NCI-H524 treated with DMSO at 0.1 percent for 48 hours (cell line): ENCODE data around the gene INAFM2.

ENCODE experiments used
- DNase-seq: peaks from one replicate; lab custom pipeline; 2025; lab: John Stamatoyannopoulos, UW

Gene INAFM2

DNA sequence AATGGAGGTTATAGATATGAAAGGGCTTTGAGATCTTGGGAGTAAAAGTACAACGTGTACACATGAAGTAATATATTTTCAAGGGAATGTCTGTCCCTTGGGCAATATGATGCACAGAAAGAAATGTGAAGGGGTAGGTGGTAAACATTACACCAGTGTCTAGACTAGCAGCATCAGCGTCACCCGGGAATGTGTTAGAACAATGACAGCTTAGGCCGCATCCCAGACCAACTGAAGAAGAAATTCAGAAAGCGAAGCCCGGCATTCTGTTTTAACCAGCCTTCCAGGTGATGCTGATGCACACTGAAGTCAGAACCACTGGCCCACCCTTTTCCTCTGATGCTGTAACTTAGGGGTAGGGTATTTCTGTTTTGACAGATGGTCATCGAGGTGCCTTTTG is 6.3 kb downstream of the INAFM2 start:
- DNase-seq = no peak

DNA sequence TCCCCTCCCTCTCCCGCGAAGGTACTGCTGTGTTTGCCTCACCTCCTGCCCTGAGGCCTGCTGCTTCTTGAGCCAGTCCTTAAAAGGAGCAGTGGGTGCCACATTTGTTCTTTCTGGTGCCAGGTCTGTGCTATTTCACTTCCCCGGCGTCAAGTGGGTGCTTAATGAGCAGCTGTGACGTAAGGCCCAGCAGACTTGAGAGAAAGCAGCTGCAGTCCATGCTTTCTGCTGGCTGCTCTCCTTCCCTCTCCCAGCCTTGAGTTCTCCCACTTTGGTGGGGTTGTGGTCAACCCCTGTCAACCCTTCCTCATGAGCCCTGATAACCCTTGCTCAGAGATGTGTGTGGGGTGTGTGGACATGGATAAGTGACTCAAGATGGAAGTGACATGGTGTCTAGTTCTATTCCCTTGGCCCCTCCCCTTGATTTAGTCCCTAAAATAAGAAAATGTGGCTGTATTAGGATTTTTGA is 6.9 kb downstream of the INAFM2 start:
- peak; percentile 58 for DNase-seq

GRCh38 chr15:40331026-40331425 is 7.5 kb downstream of the INAFM2 start:
- no peak for DNase-seq

- no peak for DNase-seq
Measured at GRCh38 chr15:40331637-40332036, 8.1 kb downstream of the INAFM2 start.

DNA sequence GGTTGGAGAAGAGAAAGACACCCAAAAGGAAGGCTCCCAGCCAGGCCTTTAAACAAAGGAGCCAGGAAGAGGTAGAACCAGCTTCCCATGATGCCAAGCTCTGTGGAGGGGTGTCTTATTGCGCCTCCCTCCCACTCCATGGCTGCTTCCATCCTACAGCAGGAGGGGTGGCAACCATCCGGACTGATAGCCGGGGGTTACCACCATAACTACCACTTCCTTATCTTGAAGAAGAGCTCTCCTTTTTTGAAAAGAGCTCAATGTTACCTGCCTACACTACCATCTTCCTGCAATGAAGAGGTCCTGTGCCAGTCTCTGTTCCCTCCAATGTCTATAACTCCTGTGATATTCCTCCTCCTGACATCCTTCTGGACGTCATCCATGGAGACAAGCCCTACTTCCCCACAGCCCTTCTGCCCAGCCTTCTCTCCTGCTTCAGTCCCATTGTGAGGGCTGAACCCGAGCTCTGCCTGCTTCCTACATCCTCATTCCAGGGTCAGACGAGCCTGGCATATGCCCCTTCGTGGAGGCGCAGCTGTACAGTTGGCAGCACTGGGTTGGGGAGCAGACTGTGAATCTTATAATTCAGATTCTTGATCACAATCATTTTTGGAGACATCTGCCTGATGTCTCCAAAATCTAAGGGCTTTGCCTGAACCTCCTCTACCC is 8.8 kb downstream of the INAFM2 start:
- no peak for DNase-seq

DNA sequence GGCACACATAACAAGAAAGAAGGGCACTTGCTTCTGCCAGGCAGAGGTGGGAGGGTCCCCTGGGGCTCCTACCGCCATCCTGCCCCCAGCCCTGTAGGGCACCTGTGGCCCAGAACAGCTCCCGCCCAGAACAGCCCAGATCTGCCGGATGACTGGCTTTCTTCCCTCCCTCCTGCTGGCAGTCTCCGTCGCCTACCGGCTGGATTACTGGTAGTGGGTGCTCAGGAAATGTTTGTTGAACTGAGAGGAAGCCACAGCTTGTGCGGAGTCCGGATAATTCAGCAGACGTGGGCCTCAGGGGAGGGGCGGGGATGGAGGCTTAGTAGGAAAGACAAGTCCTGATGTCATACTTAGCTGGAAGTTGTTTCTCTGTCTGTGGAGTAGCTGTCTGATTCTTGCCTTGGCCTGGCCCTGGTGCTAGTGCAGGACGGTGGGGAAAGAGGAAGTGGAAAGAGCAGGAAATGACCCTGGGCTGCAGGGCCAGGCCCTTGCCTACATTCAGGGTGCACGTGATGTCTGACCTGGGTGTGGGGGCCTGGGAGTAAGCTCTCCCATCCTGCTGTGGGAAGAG is 10.5 kb downstream of the INAFM2 start:
- DNase-seq = no peak

DNA sequence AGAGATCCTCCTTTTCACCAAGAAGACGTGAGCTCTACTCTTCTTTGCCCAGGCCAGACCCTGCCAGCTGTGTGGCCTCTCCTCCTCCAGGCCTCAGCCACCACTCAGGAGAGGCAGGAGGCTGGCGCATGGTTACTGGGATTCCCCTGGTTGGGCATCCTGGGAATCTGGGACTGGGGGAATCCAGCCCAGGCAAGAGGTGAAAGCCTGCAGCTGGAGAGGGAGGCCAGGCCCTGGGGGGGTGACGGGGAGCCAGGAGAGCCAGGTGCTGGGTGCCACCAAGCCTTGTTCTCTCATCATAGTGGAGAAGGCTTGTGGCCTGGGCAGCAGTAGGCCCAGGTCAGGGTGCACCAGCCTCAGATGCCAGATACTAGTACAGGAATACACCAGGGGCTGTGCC is 11.0 kb downstream of the INAFM2 start:
- no peak for DNase-seq

- no peak for DNase-seq
Measured at GRCh38 chr15:40334941-40335795, 11.7 kb downstream of the INAFM2 start.

GRCh38 chr15:40335938-40336743 is 12.6 kb downstream of the INAFM2 start:
- no peak for DNase-seq

- no peak for DNase-seq
Measured at GRCh38 chr15:40336744-40337122, 13.2 kb downstream of the INAFM2 start.

- no peak for DNase-seq
Measured at GRCh38 chr15:40337597-40337996, 14.1 kb downstream of the INAFM2 start.

GRCh38 chr15:40338041-40338657 is 14.7 kb downstream of the INAFM2 start:
- no peak for DNase-seq

DNA sequence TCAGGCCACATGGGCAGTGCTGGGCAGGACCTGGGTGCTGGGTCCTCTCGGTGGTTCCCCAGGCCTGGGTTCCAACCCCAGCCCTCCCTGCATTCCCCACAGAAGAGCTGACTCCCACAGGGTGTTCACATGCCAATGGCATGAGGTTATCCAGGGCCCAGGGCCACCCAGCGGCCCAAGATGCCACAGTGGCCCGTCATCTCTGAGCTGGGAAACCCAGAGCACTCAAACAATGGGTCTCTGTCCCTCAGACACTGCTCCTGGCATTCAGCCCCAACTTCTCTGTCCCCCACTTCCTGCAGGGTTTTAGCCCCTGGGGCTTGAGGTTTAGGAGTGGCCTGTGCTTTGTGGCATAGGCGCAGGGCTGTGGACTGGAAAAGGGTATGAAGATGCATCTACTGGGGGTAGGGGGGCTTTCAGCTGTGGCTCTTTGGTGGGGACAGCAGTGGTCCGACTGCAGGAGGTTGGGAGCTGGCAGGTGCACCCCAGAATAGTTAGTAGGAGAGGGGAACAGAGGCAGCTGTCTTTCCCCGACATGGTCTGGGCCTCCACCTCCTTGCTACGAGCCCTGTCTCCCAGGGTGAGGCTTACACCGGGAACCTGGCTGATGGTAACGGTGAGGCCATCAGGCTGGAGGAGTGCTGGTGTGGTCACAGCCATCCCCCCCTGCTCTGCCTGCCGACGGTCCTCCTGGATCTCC is 15.6 kb downstream of the INAFM2 start:
- DNase-seq = no peak

DNA sequence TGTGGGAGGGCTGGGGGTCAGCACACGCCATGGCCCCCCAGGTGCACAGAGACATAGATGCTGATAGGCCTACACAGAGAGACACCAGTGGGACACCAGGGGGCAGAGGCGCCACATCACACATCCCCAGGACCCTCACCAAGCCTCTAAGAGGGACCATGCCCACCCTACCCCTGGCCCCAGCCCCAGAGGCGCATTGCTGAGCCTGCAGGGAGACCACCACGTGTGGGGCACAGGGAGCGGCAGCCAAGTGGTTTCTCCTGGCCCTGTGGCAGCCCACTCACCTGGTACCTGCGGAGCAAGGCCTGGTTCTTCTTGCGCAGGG is 16.1 kb downstream of the INAFM2 start:
- DNase-seq = no peak

DNA sequence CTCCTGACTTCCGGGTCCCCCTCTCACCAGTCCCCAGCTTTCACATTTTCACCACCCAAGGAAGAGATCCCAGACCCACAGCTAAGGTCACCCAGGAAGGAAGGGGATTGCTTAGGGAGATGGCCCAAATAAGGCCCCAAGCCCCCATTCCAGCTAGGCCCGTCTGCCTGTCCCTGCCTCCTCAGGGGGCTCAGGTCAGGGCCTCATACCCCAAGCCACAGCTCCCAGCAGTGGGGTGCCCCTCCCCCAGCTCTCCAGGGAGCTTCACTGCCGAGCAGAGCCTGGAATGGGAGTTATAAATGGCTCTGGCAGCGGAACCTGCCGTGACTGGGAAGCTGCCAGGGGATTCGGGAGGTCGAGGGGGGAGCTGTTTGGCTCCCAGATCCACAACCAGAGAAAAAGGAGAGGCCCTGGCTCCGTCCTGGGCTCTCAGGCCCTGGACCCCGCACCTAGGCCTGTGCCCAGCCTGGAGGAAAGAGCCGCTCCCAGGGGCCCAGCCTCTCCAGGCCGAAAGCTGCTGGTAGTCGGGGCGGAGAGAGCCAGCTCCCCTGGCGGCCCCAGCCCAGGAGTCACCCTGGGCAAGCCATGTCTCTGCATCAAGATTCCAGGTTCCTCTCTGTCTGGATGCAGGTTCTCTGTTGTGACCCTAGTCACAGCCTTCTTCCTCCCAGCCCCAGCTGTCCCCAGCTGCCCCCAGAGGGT is 16.7 kb downstream of the INAFM2 start:
- DNase-seq = no peak

DNA sequence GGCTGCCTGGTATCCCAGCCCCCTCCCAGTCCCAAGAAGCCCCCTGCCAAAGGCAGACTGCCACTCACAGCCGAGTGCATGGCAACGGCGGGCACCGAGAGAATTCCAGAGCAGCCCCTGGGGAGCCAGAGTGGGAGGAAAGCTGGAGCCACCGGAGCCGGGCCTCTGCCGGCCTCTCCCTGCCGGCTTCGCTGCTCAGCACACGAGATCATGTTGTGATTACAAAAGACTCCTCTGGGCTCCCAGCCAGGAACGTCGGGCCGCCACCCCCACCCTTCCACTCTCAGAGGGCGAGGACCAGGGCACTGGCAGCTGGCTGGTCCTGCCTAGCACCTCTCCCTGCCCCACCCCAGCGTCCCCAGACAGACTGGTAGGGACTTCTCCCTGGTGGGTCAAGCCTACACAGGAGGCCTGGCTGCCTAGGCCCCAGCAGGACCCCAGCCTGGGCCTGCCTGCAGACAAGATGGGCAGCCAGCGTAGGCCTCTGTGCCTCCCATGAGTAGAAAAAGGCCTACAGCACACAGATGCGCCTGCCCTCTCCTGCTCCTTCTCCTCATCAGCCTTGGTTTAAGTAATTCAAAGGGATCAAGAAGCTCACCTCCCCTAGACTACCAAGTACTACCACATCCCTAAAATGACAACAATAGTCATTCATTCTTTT is 17.4 kb downstream of the INAFM2 start, which contains the start of gene CCDC9B:
CCDC9B (minus strand) TSS at position 200 of the 661 bp plus-strand sequence; CDS start at position 80, 120 bp downstream.
- peak; percentile 52 for DNase-seq

GRCh38 chr15:40342416-40343320 is 19.2 kb downstream of the INAFM2 start:
- DNase-seq = no peak

GRCh38 chr15:40343512-40343911 is 20.0 kb downstream of the INAFM2 start:
- DNase-seq = no peak

DNA sequence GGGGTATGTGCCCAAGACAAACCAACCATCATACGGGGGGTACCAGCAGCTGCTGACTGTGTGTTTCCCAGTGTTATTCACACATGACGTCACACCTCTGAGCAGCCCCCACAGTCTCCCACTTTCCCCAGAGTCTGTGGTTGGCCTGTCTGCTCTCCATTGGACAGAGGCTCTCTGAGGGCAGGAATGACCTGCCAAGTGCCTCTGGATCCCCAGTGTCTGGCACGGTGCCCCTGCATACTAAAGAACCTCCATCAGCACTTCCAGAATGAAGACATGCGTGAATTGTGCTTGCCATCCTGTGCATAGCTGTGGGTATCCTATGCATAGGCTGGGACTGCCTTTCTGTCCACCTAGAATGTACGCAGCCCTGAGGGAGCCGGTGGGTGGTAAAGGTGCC is 20.7 kb downstream of the INAFM2 start:
- no peak for DNase-seq
